HL-60 (cell line): ENCODE results near the gene ROS1.

Source experiments
- DNase-seq, 2 experiments: peaks; one replicate each; pipeline ENCODE4 v3.0.0-alpha.2; 2010 to 2020; ENCODE audit warnings: low read depth in 1 of 2, low spot score in 1 of 2
- H3K27ac ChIP-seq: fragments of 250-450 bp; sonication (Bioruptor Pico); replicated peaks from 2 replicates; pipeline ENCODE4 v1.5.1; 2020; ENCODE audit warnings: mild to moderate bottlenecking, moderate library complexity
- H3K27me3 ChIP-seq: fragments of 250-450 bp; sonication (Bioruptor Pico); 2 replicates; pipeline ENCODE4 v1.5.1; 2021; ENCODE audit warnings: mild to moderate bottlenecking, moderate library complexity; ENCODE audit not compliant: insufficient read depth, poor library complexity, severe bottlenecking
- H3K4me3 ChIP-seq: replicated peaks from 2 replicates; pipeline ENCODE4 v1.5.1; 2011; ENCODE audit warnings: mild to moderate bottlenecking, control low read depth, low read length; ENCODE audit not compliant: insufficient read depth
- GABPA ChIP-seq: IDR thresholded peaks from 2 replicates; pipeline ENCODE4 v1.6.1; 2012; ENCODE audit warnings: low read depth
- POLR2AphosphoS5 ChIP-seq: IDR thresholded peaks from 2 replicates; pipeline ENCODE4 v1.6.1; 2012; ENCODE audit warnings: low read depth
- REST ChIP-seq: IDR thresholded peaks from 2 replicates; pipeline ENCODE4 v1.6.1; 2012; ENCODE audit warnings: low read depth; ENCODE audit not compliant: insufficient replicate concordance
- SPI1 ChIP-seq: IDR thresholded peaks from 2 replicates; pipeline ENCODE4 v1.6.1; 2012; ENCODE audit warnings: low read depth, mild to moderate bottlenecking, borderline replicate concordance
- TF ChIP-seq, protein P1 (sequence below): IDR thresholded peaks from one replicate; pipeline ENCODE4 v1.5.1; 2011; ENCODE audit warnings: low read length, control low read depth, inconsistent platforms; ENCODE audit not compliant: insufficient read depth

ROS1 gene

GRCh38 chr6:117307655-117308054 is 118.1 kb downstream of the ROS1 start:
- no peak for TF ChIP-seq REST
- TF ChIP-seq, protein P1, sequence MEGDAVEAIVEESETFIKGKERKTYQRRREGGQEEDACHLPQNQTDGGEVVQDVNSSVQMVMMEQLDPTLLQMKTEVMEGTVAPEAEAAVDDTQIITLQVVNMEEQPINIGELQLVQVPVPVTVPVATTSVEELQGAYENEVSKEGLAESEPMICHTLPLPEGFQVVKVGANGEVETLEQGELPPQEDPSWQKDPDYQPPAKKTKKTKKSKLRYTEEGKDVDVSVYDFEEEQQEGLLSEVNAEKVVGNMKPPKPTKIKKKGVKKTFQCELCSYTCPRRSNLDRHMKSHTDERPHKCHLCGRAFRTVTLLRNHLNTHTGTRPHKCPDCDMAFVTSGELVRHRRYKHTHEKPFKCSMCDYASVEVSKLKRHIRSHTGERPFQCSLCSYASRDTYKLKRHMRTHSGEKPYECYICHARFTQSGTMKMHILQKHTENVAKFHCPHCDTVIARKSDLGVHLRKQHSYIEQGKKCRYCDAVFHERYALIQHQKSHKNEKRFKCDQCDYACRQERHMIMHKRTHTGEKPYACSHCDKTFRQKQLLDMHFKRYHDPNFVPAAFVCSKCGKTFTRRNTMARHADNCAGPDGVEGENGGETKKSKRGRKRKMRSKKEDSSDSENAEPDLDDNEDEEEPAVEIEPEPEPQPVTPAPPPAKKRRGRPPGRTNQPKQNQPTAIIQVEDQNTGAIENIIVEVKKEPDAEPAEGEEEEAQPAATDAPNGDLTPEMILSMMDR: no peak
- no peak for TF ChIP-seq POLR2AphosphoS5
- no peak for TF ChIP-seq SPI1
- TF ChIP-seq GABPA: no peak
- H3K4me3 ChIP-seq: no peak overlapping the region
- H3K27ac ChIP-seq: no peak overlapping the region
- peaks cover 3% of the 10 kb centered on the region for H3K27me3 ChIP-seq
- DNase-seq: no peak

DNA sequence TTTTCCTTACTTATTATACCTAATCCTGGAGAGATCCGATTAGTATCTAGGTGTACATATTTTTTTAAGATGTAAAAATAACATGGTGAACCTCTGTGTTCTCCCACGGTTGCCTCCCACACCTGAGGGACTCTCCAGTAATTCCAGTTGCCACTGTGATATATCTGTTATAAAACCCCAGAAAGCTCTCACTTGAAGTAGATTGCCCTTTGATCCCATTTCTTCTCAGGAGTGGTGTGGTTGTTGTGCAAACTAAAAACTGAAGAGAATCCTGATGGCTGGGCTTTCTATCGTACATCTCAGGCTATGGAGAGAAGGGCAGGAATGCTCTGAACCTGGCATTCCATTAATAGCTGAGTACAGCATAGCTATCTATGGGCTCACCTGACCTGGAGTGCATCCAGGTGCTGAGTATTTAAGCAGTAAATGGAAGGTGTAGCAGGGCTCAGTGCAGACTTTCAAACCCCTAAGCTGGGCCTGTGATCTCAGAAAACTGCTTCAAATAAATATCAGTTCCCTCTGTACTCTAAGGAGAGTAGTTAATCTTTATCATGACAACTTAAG is 119.4 kb downstream of the ROS1 start:
- Histone ChIP-seq H3K4me3 (no peak overlapping the region), H3K27ac (no peak overlapping the region), H3K27me3 (peaks cover 3% of the 10 kb centered on the region)
- no peak for DNase-seq
- TF ChIP-seq GABPA (no peak), POLR2AphosphoS5 (no peak), SPI1 (no peak), REST (no peak)
- TF ChIP-seq, protein P1: no peak

- H3K27ac ChIP-seq: no peak overlapping the region
- peaks cover 8% of the 10 kb centered on the region for H3K27me3 ChIP-seq
- DNase-seq: no peak
- TF ChIP-seq, protein P1: no peak
- TF ChIP-seq POLR2AphosphoS5 (no peak), GABPA (no peak), REST (no peak), SPI1 (no peak)
- H3K4me3 ChIP-seq: no peak overlapping the region
These were observed 121.3 kb downstream of the ROS1 start for GRCh38 chr6:117304446-117304845.
